Esophagus squamous epithelium (tissue), 4 donors: ENCODE data around the gene TBX3.

Experiments used
- POLR2A ChIP-seq, 4 donors: fragments of 450-650 bp; IDR thresholded peaks; one replicate each; pipeline ENCODE4 v1.6.1; 2017; ENCODE audit warnings: antibody characterized with exemption in 4 of 4, mild to moderate bottlenecking in 4 of 4, moderate library complexity in 3 of 4
- TF ChIP-seq, protein P1 (sequence below), 6 experiments: fragments of 450-650 bp in 4 of 6; fragments of 200-600 bp in 2 of 6; sonication (generic) in 2 of 6; IDR thresholded peaks; one replicate each; pipeline ENCODE4 v1.5.1; 2016 to 2019; ENCODE audit warnings: antibody characterized with exemption in 6 of 6, mild to moderate bottlenecking in 4 of 6, moderate library complexity in 4 of 6

DNA sequence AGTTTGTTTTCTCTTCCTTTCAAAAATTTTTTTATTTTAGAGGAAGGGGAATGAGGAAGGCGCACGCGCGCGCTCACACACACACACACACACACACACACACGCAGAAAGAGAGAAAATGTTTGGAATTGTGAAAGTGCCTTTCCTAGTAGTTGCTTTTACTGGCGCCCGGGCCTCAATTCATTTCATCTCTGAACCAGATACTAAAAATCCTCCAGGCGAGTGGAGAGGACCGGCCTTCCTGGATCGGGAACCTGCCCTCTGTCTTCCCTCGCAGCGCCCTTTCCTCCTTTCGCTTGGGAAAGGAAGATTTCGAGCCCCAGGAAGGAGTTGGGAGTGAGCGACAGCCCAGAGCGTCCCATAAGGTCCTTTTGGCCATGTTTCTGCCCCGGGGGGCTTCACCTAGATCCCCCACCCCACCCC lies 7.8 kb upstream of the TBX3 start:
- TF ChIP-seq, protein P1, sequence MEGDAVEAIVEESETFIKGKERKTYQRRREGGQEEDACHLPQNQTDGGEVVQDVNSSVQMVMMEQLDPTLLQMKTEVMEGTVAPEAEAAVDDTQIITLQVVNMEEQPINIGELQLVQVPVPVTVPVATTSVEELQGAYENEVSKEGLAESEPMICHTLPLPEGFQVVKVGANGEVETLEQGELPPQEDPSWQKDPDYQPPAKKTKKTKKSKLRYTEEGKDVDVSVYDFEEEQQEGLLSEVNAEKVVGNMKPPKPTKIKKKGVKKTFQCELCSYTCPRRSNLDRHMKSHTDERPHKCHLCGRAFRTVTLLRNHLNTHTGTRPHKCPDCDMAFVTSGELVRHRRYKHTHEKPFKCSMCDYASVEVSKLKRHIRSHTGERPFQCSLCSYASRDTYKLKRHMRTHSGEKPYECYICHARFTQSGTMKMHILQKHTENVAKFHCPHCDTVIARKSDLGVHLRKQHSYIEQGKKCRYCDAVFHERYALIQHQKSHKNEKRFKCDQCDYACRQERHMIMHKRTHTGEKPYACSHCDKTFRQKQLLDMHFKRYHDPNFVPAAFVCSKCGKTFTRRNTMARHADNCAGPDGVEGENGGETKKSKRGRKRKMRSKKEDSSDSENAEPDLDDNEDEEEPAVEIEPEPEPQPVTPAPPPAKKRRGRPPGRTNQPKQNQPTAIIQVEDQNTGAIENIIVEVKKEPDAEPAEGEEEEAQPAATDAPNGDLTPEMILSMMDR (IDR thresholded peaks at IDR 0.05) = no peak
- TF ChIP-seq POLR2A (IDR thresholded peaks at IDR 0.05) = no peak
